ENCODE measurements around the gene BLOC1S6. TPM values are rescaled to one million over a fixed set of nuclear protein-coding genes. Genes with fewer than 3 reads are reported as not detected.
A peak's percentile ranks its signal among the peaks of the same experiment; 100 is the strongest.

Gene BLOC1S6
- total and polyA plus RNA-seq, 2 of the 8 experiments (the other 6 are each of a cell fraction or from before 2014, with no cell fraction given): 4.5 to 28.8 TPM

GRCh38 chr15:45587095-45587862 lies at the start of gene BLOC1S6 (continued):
- TF ChIP-seq RFX5 (IDR thresholded peaks at IDR 0.05; ENCODE audit: borderline replicate concordance, low read depth, low read length) (no peak), CEBPB (IDR thresholded peaks at IDR 0.05; ENCODE audit: low read depth, low read length) (no peak), TBP (IDR thresholded peaks at IDR 0.05; ENCODE audit: low read depth, low read length) (peak; percentile 93)

All from H1 (cell line).